ENCODE data around the gene MAP7D3.
A peak's percentile ranks its signal among the peaks of the same experiment; 100 is the strongest.
"Not testable (repeated sequence)": the region's sequence is repeated elsewhere in the genome, so short reads cannot be mapped to it uniquely, and the experiment has no call there.

The MAP7D3 gene

GRCh38 chrX:136250191-136251040 lies 784 bp downstream of the MAP7D3 start:
- no peaks in the 10 kb centered on the region for H3K36me3 ChIP-seq (ENCODE audit: control insufficient read depth, insufficient read depth, low read length)
- H3K27me3 ChIP-seq (replicated peaks; ENCODE audit: control insufficient read depth, insufficient read depth, low read length): no peaks in the 10 kb centered on the region
- no peak for TF ChIP-seq CTCF (IDR thresholded peaks at IDR 0.05; ENCODE audit: insufficient read depth, low read length, poor library complexity, severe bottlenecking)
- H3K4me3 ChIP-seq (replicated peaks; ENCODE audit: low read depth, low read length): peak overlapping the region; percentile 68
- no peak for DNase-seq (ENCODE audit: extremely low read depth, insufficient read length)

GRCh38 chrX:136246201-136246600 lies 5.0 kb downstream of the MAP7D3 start:
- H3K27me3 ChIP-seq (replicated peaks; ENCODE audit: control insufficient read depth, insufficient read depth, low read length): no peaks in the 10 kb centered on the region
- TF ChIP-seq CTCF (IDR thresholded peaks at IDR 0.05; ENCODE audit: insufficient read depth, low read length, poor library complexity, severe bottlenecking): no peak
- no peak for DNase-seq (ENCODE audit: extremely low read depth, insufficient read length)
- H3K36me3 ChIP-seq (ENCODE audit: control insufficient read depth, insufficient read depth, low read length): no peaks in the 10 kb centered on the region; the same call in 1 of the 2 replicates
- no peak overlapping the region for H3K4me3 ChIP-seq (replicated peaks; ENCODE audit: low read depth, low read length)

GRCh38 chrX:136237849-136238248 lies 13.4 kb downstream of the MAP7D3 start:
- DNase-seq (ENCODE audit: extremely low read depth, insufficient read length); H3K36me3 ChIP-seq (ENCODE audit: control insufficient read depth, insufficient read depth, low read length): not testable (repeated sequence)

GRCh38 chrX:136237074-136237473 lies 14.1 kb downstream of the MAP7D3 start:
- no peaks in the 10 kb centered on the region for H3K36me3 ChIP-seq (ENCODE audit: control insufficient read depth, insufficient read depth, low read length)
- no peak for TF ChIP-seq CTCF (IDR thresholded peaks at IDR 0.05; ENCODE audit: insufficient read depth, low read length, poor library complexity, severe bottlenecking)

More at GRCh38 chrX:136237849-136238248, 13.4 kb downstream of the MAP7D3 start:
- H3K4me3 ChIP-seq (replicated peaks; ENCODE audit: low read depth, low read length); H3K27me3 ChIP-seq (replicated peaks; ENCODE audit: control insufficient read depth, insufficient read depth, low read length): not testable (repeated sequence)

GRCh38 chrX:136228839-136229207 lies 22.4 kb downstream of the MAP7D3 start:
- no peaks in the 10 kb centered on the region for H3K27me3 ChIP-seq (replicated peaks; ENCODE audit: control insufficient read depth, insufficient read depth, low read length)
- H3K4me3 ChIP-seq (replicated peaks; ENCODE audit: low read depth, low read length): no peak overlapping the region
- H3K36me3 ChIP-seq (ENCODE audit: control insufficient read depth, insufficient read depth, low read length): no peaks in the 10 kb centered on the region; the same call in 1 of the 2 replicates
- DNase-seq (ENCODE audit: extremely low read depth, insufficient read length): no peak
- no peak for TF ChIP-seq CTCF (IDR thresholded peaks at IDR 0.05; ENCODE audit: insufficient read depth, low read length, poor library complexity, severe bottlenecking)

More at GRCh38 chrX:136237074-136237473, 14.1 kb downstream of the MAP7D3 start:
- Histone ChIP-seq H3K4me3 (replicated peaks; ENCODE audit: low read depth, low read length) (no peak overlapping the region), H3K27me3 (replicated peaks; ENCODE audit: control insufficient read depth, insufficient read depth, low read length) (no peaks in the 10 kb centered on the region)
- no peak for DNase-seq (ENCODE audit: extremely low read depth, insufficient read length)

- Histone ChIP-seq H3K36me3 (ENCODE audit: control insufficient read depth, insufficient read depth, low read length) (no peaks in the 10 kb centered on the region; the same call in 1 of the 2 replicates), H3K4me3 (replicated peaks; ENCODE audit: low read depth, low read length) (no peak overlapping the region), H3K27me3 (replicated peaks; ENCODE audit: control insufficient read depth, insufficient read depth, low read length) (no peaks in the 10 kb centered on the region)
- no peak for TF ChIP-seq CTCF (IDR thresholded peaks at IDR 0.05; ENCODE audit: insufficient read depth, low read length, poor library complexity, severe bottlenecking)
- DNase-seq (ENCODE audit: extremely low read depth, insufficient read length): no peak
Observed at GRCh38 chrX:136227948-136228838, 23.0 kb downstream of the MAP7D3 start.

Data from GM06990 (cell line).